HL-60/S4 treated with retinoic acid at 250 ng/mL for 4 days and 3 days (cell line): Measurements from ENCODE around the gene PTPRN2.

Experiments used
- in situ Hi-C: fragments of 300-500 bp; cut with MboI; formaldehyde crosslinking; loops from 2 replicates; pipeline ENCODE4 v1.7.0; 2022; ENCODE audit warnings: low sequenced_read_pairs

PTPRN2 gene

DNA sequence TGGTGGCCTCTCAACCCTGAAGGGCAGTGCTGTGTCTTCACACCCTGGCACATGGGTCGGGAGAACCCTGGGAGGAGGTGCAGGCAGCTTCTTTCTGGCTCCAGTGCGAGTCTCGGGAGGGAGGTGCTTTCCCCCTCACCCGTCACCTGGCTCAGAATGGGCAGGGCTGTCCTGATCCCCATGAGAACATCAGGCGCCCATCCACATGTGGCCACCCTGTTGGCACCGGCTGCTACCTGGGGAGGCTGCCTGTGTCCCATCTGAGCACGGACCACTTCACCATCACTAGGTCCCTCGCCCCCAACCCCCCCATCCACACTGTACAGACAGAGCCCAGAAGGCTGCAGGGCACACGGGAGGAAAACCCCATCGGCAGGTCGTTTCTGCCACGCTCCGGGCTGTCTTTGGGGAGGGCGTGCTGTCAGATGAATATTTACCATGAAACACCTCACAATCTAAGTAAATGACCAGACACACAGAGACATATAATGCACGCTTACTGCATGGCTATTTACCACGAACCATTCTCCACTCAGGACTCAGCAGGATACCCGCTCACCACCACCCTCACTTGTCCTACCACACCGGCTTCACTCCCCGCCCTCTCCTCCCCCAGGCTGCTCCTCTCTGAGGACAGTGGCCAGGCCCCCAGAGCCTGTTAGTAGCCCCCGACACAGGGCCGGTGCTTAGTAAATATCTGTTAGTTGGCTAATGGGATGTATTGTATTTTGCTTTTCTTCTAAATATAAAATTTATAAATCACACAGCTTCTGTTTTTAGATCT, 968.6 kb downstream of the PTPRN2 start:
- in situ Hi-C loops, result no loop called here

DNA sequence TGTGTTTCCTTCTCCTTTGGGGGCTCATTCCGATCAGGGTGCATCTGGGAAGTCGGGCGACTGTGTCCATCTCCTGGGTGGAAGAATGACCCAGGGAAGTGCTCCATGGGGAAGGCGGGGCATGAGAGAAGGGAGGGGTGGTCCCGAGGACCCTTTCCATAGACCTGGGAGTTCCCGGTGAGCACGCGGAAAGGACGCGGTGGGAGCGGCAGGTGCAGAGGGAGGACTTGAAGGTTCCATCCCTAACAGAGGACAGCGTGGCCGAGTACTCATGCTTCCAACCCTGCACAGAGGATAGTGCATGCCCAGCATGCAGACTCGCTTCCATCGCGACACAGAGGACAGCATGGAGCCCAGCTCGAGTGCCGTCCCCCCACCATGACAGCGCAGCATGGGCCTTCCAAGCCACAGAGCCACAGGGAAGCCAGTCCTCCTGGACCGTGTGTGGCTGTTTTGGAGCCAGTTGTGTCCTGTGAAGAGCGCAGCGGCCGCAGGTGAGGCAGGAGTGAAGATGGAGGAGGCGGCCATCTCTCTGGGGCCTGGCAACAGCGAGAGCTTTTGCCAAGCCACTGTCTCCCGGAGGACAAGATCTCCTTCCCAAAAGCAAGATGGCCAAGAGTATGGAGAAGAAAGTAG, 969.4 kb downstream of the PTPRN2 start:
- in situ Hi-C loops, result no loop called here

- in situ Hi-C loops, result no loop called here
These were observed 970.2 kb downstream of the PTPRN2 start for GRCh38 chr7:157617401-157617800.

DNA sequence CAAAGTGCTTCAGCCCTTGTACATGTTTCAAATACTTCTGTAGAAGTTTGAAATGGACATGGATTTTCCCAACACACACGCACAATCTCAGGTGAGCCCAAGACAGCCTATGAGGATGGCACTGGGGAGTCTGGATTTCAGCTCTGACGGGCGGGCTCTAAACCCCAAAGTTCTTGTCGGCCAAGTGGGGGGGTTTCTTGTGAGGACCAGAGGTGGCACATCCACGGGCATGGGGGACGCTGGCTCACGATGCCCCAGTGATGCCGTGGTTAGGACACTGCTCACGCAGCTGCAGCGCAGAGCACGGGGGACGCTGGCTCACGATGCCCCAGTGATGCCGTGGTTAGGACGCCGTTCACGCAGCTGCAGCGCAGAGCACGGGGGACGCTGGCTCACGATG, 970.7 kb downstream of the PTPRN2 start:
- in situ Hi-C loops, result no loop called here

- in situ Hi-C loops, result no loop called here
These were observed 971.2 kb downstream of the PTPRN2 start for GRCh38 chr7:157616426-157616825.

DNA sequence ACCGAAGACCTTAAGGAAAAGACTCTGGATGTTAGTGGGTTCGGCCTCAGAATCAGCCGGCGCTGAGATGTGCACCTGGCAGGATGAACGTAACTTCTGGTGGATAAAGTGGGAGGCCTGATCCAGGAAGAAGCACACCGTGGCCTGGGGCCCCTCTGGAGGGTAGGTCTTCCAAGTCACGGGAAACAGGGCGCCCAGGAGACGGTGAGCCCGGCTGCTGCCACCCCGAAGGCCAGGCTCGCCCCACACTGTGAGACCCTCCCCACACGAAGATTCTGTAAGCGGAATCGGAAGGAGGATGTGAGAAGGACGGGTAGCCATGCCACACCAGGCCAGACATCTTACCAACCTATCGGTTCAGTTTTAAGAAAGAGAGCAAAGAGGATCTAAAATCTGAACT, 971.8 kb downstream of the PTPRN2 start:
- in situ Hi-C loops, result no loop called here

DNA sequence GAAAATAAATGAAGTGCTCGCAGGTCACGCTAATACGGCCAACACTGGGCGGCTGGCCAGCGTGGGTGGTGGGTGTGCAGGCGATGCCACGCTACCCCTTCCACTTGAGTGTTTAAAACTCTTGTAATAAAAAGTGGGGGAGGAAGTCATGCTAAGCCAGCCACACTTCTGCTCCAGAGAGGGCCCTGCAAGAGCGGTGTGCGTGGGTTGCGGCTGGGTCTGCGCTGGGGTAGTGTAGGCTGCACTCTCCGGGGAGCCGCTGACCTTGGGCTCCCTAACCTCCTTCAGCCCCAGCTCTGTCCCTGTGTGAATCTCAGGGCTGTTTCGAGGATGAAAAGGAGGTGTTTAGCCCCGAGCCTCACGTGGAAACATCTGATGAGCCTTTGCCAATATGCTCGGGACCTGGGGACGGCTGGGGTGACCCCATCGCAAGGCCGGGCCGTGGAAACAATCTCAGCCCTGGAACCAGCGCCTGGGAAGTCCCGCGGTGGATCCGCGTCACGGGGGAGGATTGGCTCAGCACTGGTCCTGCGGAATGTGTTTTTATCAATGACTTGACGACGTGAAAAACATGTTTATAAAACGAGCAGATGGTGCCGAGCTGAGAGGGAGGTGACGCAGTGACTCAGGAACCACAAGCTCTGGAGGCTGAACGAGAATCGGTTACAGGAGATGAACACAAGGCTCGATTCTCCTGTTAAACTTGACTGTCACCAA, 972.4 kb downstream of the PTPRN2 start:
- in situ Hi-C loops, result no loop called here

- in situ Hi-C loops, result no loop called here
These were observed 973.1 kb downstream of the PTPRN2 start for GRCh38 chr7:157614457-157615020.

GRCh38 chr7:157613575-157614322, 973.9 kb downstream of the PTPRN2 start:
- in situ Hi-C loops, result no loop called here

DNA sequence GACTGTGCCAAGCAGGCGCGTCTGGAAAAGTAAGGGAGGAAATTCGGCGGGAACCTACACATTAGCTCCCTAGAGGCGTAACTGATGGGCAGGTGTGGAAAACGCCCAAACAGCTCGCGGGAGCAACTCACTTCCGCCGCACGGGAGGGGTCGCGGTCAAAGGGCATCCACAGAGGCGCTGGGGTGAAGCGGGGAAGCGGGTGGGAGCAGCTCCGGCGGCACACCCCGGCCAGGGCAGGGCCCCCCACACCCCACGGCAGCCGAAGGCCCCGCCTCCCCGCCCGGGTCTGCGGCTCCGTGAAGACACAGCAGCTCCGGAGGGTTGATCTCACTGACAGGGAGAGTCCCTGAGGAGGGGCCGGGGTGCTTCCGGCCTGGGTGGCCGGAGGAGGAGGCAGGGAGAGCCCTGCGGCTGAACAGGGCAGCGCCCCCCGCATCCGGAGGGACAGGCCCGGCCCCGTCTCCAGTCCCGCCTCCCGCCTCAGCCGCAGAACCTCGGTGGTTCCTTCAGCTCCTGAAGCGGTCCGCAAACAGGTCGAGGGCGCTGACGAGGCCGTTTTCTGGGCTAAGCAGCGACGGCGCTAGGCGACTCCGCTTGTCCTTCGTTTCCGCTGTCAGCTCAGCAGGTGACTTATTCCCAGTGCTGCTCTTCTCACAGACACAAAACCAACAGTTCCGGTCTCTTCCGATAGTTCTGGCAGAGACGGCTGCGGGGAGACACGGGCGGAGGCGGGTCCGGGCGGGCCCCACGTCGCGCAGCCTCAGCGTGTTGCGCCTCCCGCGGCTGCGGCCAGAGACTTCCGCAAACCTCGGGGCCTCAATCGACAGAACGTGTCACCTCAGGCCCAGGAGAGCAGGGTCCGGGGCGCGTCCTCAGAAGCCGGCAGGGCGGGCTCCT, 974.7 kb downstream of the PTPRN2 start:
- in situ Hi-C loops, result no loop called here

- in situ Hi-C loops, result no loop called here
These were observed 975.5 kb downstream of the PTPRN2 start for GRCh38 chr7:157612009-157612663.

DNA sequence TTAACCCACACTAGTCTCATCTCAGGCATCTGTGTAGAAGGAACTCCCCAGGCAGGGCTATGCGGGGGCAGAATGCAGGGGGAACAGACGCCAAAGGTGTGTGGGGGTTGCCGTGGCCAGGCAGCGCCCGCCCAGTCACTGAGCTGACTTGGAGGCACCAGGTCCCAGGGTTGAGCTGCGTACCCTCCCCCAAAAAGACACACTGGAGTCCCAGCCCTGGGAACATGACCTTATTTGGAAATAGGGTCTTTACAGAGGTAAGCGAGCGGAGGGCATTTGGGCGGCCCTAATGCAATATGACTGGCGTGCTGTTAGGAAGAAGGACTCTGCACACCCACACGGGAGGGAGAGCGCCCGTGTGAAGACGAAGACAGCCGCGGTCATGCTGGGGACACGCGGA, 976.3 kb downstream of the PTPRN2 start:
- in situ Hi-C loops, result no loop called here

DNA sequence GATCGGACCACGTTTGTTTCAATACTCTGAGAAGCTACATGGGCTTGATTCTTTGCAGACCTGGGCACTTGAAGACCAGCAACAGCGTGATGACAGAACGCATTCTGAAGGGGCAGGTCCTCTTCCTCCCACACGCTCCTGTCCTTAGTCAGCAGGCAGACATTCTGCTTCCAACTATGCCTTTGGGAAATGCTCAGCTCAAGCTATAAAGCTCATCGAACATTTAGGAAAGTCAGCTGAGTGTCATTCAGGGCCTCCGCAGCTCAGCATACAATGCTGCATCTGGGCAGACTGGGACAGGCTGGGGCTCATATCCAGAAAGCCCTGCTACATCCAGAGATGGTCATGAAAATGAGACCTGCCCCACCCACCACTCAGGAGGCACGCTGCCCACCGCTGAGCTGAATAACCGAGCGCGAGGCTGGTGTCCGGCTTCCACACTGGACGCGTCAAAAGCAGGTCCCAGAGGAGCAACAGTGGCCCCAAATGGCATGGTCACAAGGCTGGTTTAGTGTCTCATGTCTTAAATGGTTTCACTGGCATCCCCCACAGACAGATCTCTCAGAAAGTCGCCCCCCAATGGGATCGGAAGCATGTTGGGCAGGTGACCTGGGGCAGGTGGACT, 976.8 kb downstream of the PTPRN2 start:
- in situ Hi-C loops, result no loop called here

DNA sequence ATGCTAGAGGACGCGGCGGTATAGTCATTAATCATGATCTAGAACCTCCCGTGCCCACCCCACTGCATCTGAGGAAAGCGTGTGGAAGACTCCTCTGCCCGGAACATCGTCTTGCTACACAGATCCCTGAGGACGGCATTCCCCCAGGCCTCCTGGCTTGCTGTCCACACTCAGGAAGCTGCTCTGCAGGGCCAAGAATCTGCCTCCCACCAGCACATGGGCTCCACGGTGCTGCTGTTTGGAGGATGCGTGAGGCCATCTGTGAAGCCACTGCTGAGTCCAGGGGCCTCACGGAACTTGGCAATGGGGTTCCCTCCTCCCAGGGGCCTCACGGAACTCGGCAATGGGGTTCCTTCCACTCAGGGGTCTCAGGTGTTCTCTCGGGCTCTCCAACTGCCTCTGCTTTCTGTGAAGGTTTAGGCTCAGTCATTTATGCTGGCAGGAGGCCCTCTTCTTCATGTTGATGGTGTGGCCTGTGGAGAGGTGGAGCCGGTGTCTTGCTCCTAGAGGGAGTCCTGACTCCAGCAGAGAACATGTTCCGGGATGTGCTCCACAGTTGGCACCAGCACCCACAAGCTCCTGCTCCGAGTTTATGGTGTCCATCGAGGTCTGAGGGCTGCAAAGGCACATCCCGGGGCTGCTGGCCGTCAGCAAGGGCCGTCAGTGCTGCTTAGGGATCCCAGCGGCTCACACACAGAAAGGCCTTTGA, 977.5 kb downstream of the PTPRN2 start:
- in situ Hi-C loops, result no loop called here

GRCh38 chr7:157609516-157609915, 978.1 kb downstream of the PTPRN2 start:
- in situ Hi-C loops, result no loop called here

DNA sequence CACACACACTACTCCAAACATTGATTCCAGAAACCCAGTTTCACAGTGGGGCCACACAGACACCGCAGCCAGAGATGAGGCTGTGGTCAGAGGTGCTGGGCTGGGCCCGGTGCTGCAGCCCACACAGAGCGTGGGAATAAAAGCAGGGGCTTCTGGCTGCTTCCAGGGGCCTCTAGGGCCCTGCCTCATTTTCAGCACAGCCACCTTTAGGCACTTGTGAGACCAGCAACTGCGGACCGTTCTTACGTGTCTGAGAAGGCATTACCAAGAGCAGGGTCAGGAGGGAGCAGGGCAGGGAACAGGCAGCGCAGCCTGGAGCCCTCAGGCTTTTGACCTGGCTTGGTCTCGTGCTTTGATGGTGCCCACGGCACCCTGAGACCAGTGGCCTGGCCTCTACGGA, 980.4 kb downstream of the PTPRN2 start:
- in situ Hi-C loops, result no loop called here

GRCh38 chr7:157606140-157606539, 981.5 kb downstream of the PTPRN2 start:
- in situ Hi-C loops, result no loop called here

DNA sequence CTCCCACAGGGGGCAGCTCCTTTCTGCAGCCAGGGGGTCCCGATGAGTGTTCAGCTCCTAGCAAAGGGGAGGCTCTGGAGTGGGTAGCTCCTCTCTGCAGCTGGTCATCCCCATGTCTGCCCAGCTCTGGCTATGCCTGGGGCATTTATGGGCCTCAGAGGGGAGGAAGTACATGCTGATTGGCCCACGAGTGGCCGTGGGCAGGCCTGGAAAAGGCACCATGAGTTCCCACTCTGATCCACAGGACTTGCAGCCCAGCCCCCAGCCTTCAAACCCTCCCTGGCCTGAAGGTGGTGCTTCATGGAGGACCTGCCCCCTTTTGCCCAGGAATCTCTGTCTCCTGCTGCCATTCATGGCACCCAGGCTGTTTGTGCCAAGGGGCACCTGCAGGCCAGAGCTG, 982.0 kb downstream of the PTPRN2 start:
- in situ Hi-C loops, result no loop called here
